C4-2B (cell line): ENCODE measurements around the gene HOXA10.
A peak's percentile ranks its signal among the peaks of the same experiment; 100 is the strongest.

Experiments
- CTCF ChIP-seq: fragments of 450-650 bp; conservative IDR thresholded peaks from 2 replicates; pipeline ENCODE4 v1.5.1; 2017; ENCODE audit warnings: mild to moderate bottlenecking
- ZFX ChIP-seq: fragments of 450-650 bp; IDR thresholded peaks from 2 replicates; pipeline ENCODE4 v1.6.1; 2017

- TF ChIP-seq CTCF (peak; percentile 22), ZFX (no peak)
These were observed 18.2 kb downstream of the HOXA10 start for GRCh38 chr7:27155816-27156507.
